ENCODE measurements around the gene ZDHHC11B.

Gene ZDHHC11B

DNA sequence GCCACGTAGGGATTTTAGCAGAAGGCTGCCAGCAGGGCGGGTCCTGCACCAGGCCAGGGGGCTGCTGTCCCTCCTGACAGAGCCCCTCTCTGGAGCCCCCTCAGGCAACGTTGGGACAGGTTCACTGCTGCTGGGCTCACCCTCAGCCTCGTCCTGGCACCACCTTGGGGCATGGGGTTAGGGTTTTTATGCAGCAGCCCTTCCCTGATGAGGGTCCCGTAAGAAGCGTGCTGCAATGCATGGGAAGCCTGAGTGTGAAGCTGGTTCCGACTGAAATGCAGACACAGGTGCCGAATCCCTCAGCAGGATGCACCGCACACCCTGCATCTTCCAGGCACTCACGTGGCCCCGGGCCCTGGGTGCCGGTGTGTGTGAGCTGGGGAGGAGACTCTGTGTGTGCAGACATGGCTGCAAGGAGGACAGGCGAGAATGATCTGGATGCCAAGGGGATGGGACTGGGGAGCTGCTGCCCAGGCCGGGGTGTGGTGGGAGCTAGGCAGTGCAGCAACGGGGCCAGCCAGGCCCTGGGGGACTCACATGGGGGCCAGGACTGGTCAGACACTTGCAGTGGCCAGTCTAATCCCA lies 27.1 kb downstream of the ZDHHC11B start:
- TF ChIP-seq ZBTB7A (IDR thresholded peaks at IDR 0.05; ENCODE audit: low read depth): no peak

DNA sequence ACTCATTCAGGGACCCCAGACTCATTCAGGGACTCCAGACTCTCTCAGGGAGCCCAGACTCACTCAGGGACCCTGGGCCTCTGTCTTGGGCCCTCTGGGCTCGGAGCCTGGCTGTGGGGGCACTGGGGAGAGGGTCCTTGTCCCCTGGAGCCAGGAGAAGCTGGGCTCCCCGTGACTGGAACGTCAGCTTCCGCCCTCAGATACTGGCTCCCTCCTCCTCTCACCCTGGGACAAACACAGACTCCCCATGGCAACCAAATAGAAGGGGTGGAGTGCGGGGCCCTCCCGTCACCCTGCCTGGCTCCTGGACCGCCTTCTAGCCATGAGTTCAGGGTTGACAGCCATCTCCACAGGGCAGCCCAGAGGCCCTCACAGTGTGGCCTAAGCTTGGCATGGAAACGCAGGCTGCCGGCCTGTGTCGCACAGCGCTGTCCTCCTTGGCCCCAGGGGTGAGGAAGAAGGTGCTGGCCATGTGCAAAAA lies 27.6 kb downstream of the ZDHHC11B start:
- TF ChIP-seq FOXM1 (IDR thresholded peaks at IDR 0.05; ENCODE audit: borderline replicate concordance, low read depth) (no peak), YY1 (IDR thresholded peaks at IDR 0.05; ENCODE audit: low read depth) (no peak), TCF12 (IDR thresholded peaks at IDR 0.05; ENCODE audit: low read depth) (no peak), CREB1 (IDR thresholded peaks at IDR 0.05; ENCODE audit: low read depth) (no peak), TEAD4 (IDR thresholded peaks at IDR 0.05) (no peak), RAD21 (IDR thresholded peaks at IDR 0.05; ENCODE audit: low read depth) (no peak)

DNA sequence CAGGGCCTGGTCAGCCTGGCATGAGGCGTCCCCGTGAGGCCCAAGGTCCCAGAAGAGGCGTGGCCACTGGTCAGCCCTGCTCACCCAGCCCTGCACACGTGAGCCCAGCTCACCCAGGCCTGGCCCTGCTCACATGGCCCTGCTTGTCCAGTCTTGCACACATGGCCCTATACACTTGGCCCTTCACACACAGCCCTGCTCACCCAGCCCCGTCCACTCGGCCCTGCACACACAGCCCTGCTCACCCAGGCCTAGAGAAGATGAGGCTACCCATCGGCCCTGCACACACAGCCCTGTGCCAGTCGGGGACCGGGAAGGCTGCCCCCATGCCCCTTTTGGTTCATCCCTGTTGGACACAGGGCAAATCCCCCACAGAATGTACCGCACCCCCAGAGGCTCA lies 28.4 kb downstream of the ZDHHC11B start:
- TF ChIP-seq, protein P1, sequence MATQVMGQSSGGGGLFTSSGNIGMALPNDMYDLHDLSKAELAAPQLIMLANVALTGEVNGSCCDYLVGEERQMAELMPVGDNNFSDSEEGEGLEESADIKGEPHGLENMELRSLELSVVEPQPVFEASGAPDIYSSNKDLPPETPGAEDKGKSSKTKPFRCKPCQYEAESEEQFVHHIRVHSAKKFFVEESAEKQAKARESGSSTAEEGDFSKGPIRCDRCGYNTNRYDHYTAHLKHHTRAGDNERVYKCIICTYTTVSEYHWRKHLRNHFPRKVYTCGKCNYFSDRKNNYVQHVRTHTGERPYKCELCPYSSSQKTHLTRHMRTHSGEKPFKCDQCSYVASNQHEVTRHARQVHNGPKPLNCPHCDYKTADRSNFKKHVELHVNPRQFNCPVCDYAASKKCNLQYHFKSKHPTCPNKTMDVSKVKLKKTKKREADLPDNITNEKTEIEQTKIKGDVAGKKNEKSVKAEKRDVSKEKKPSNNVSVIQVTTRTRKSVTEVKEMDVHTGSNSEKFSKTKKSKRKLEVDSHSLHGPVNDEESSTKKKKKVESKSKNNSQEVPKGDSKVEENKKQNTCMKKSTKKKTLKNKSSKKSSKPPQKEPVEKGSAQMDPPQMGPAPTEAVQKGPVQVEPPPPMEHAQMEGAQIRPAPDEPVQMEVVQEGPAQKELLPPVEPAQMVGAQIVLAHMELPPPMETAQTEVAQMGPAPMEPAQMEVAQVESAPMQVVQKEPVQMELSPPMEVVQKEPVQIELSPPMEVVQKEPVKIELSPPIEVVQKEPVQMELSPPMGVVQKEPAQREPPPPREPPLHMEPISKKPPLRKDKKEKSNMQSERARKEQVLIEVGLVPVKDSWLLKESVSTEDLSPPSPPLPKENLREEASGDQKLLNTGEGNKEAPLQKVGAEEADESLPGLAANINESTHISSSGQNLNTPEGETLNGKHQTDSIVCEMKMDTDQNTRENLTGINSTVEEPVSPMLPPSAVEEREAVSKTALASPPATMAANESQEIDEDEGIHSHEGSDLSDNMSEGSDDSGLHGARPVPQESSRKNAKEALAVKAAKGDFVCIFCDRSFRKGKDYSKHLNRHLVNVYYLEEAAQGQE (IDR thresholded peaks at IDR 0.05; ENCODE audit: low read depth): no peak
- no peak for TF ChIP-seq YY1 (IDR thresholded peaks at IDR 0.05; ENCODE audit: low read depth)
- TF ChIP-seq RAD21 (IDR thresholded peaks at IDR 0.05; ENCODE audit: low read depth): no peak
- TF ChIP-seq CREB1 (IDR thresholded peaks at IDR 0.05; ENCODE audit: low read depth): no peak
- no peak for TF ChIP-seq TAF1 (IDR thresholded peaks at IDR 0.05; ENCODE audit: low read depth)
- no peak for TF ChIP-seq EP300 (IDR thresholded peaks at IDR 0.05; ENCODE audit: borderline replicate concordance)
- TF ChIP-seq, protein P2, sequence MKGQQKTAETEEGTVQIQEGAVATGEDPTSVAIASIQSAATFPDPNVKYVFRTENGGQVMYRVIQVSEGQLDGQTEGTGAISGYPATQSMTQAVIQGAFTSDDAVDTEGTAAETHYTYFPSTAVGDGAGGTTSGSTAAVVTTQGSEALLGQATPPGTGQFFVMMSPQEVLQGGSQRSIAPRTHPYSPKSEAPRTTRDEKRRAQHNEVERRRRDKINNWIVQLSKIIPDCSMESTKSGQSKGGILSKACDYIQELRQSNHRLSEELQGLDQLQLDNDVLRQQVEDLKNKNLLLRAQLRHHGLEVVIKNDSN (IDR thresholded peaks at IDR 0.05): no peak
- TF ChIP-seq TCF12 (IDR thresholded peaks at IDR 0.05; ENCODE audit: low read depth): no peak
- no peak for TF ChIP-seq TEAD4 (IDR thresholded peaks at IDR 0.05)
- TF ChIP-seq, protein P3, sequence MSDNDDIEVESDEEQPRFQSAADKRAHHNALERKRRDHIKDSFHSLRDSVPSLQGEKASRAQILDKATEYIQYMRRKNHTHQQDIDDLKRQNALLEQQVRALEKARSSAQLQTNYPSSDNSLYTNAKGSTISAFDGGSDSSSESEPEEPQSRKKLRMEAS (IDR thresholded peaks at IDR 0.05): no peak
- TF ChIP-seq EGR1 (IDR thresholded peaks at IDR 0.05): no peak
- TF ChIP-seq ZBTB7A (IDR thresholded peaks at IDR 0.05; ENCODE audit: low read depth): no peak
- TF ChIP-seq NFIC (IDR thresholded peaks at IDR 0.05): no peak
- TF ChIP-seq CEBPB (IDR thresholded peaks at IDR 0.05): no peak
- no peak for TF ChIP-seq FOXM1 (IDR thresholded peaks at IDR 0.05; ENCODE audit: borderline replicate concordance, low read depth)

DNA sequence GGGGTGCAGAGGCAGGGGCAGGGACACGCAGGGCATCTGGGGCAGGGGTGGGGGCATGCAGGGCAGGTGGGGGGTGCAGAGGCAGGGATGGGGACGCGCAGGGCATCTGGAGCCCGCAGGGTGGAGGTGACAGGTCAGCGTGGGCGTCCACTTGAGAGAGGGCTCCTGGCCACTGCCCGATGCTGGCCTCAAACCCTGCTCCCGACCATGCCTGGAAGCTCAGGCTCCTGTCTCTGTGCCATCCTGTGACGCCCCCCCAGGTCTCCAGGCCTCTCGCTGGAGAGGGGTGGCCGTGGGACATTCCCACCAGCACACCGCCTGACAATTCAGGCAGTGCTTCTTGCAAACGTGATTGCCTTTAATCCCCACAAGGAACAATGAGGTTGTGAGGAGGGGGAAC lies 33.0 kb downstream of the ZDHHC11B start:
- no peak for TF ChIP-seq FOXM1 (IDR thresholded peaks at IDR 0.05; ENCODE audit: borderline replicate concordance, low read depth)
- TF ChIP-seq YY1 (IDR thresholded peaks at IDR 0.05; ENCODE audit: low read depth): no peak
- TF ChIP-seq, protein P3 (IDR thresholded peaks at IDR 0.05): no peak
- TF ChIP-seq, protein P1 (IDR thresholded peaks at IDR 0.05; ENCODE audit: low read depth): no peak
- TF ChIP-seq TEAD4 (IDR thresholded peaks at IDR 0.05): no peak
- TF ChIP-seq CREB1 (IDR thresholded peaks at IDR 0.05; ENCODE audit: low read depth): no peak
- TF ChIP-seq EGR1 (IDR thresholded peaks at IDR 0.05): no peak

DNA sequence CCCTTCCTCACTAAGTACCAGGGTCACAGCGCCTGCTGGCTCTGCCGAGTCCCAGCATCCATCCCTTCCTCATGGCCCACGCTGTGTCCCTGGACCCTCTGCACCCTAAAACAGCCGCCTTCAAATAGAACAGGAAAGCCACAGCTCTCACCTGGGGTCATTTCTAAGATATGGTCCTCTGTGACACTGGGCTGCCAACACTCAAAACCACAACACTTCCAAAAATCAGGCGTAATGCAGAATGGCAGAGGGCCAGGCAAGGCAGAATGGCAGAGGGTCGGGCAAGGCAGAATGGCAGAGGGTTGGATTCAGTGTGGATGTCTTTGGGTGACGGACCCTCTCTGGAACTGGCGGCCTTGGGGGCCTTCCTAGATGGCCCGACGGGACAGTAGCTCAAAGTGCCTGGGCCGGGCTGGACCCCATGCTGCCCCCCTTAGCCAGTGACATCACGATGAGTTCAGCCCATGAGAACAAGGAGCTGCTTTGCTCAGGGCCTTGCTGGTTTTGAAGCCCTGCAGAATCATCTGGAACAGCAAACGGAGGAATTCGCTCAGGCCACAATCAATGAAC lies 35.3 kb downstream of the ZDHHC11B start:
- TF ChIP-seq CEBPB (IDR thresholded peaks at IDR 0.05): no peak
- no peak for TF ChIP-seq TCF12 (IDR thresholded peaks at IDR 0.05; ENCODE audit: low read depth)
- TF ChIP-seq EGR1 (IDR thresholded peaks at IDR 0.05): no peak

DNA sequence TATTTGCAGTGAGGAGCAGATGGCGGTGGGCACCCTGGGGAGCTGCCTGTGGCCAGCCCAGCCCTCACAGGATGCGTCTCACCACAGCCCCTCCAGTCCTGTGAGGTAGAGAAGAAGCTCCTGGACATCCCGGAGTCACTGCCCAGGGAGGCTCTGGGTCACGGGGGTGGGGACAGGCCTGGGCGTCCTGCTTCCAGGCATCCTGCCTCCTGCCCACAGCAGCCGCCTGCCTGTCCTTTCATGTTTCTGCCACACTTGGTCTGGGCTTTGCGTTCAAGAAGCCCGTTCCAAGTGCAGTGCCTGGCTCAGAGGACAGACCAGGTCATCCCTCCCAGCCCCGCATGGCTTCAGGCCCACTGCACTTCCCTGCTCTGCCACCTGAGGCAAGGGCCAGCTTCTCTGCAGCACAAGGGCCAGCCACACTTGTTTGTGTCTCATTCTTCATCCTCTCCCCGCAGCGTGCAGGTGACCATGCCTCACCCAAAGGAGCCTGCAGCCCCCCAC lies 38.2 kb downstream of the ZDHHC11B start:
- TF ChIP-seq NFIC (IDR thresholded peaks at IDR 0.05) (no peak), YY1 (IDR thresholded peaks at IDR 0.05; ENCODE audit: low read depth) (no peak), EGR1 (IDR thresholded peaks at IDR 0.05) (no peak), EP300 (IDR thresholded peaks at IDR 0.05; ENCODE audit: borderline replicate concordance) (no peak), TCF12 (IDR thresholded peaks at IDR 0.05; ENCODE audit: low read depth) (no peak), ZBTB7A (IDR thresholded peaks at IDR 0.05; ENCODE audit: low read depth) (no peak), CREB1 (IDR thresholded peaks at IDR 0.05; ENCODE audit: low read depth) (no peak), CEBPB (IDR thresholded peaks at IDR 0.05) (no peak), RAD21 (IDR thresholded peaks at IDR 0.05; ENCODE audit: low read depth) (no peak), FOXM1 (IDR thresholded peaks at IDR 0.05; ENCODE audit: borderline replicate concordance, low read depth) (no peak), TAF1 (IDR thresholded peaks at IDR 0.05; ENCODE audit: low read depth) (no peak), TEAD4 (IDR thresholded peaks at IDR 0.05) (no peak)
- TF ChIP-seq, protein P2 (IDR thresholded peaks at IDR 0.05): no peak
- TF ChIP-seq, protein P3 (IDR thresholded peaks at IDR 0.05): no peak
- TF ChIP-seq, protein P1 (IDR thresholded peaks at IDR 0.05; ENCODE audit: low read depth): no peak
